ENCODE data around the gene SNAPC4.

The SNAPC4 gene, protein sequence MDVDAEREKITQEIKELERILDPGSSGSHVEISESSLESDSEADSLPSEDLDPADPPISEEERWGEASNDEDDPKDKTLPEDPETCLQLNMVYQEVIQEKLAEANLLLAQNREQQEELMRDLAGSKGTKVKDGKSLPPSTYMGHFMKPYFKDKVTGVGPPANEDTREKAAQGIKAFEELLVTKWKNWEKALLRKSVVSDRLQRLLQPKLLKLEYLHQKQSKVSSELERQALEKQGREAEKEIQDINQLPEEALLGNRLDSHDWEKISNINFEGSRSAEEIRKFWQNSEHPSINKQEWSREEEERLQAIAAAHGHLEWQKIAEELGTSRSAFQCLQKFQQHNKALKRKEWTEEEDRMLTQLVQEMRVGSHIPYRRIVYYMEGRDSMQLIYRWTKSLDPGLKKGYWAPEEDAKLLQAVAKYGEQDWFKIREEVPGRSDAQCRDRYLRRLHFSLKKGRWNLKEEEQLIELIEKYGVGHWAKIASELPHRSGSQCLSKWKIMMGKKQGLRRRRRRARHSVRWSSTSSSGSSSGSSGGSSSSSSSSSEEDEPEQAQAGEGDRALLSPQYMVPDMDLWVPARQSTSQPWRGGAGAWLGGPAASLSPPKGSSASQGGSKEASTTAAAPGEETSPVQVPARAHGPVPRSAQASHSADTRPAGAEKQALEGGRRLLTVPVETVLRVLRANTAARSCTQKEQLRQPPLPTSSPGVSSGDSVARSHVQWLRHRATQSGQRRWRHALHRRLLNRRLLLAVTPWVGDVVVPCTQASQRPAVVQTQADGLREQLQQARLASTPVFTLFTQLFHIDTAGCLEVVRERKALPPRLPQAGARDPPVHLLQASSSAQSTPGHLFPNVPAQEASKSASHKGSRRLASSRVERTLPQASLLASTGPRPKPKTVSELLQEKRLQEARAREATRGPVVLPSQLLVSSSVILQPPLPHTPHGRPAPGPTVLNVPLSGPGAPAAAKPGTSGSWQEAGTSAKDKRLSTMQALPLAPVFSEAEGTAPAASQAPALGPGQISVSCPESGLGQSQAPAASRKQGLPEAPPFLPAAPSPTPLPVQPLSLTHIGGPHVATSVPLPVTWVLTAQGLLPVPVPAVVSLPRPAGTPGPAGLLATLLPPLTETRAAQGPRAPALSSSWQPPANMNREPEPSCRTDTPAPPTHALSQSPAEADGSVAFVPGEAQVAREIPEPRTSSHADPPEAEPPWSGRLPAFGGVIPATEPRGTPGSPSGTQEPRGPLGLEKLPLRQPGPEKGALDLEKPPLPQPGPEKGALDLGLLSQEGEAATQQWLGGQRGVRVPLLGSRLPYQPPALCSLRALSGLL (N-terminal part only)

DNA sequence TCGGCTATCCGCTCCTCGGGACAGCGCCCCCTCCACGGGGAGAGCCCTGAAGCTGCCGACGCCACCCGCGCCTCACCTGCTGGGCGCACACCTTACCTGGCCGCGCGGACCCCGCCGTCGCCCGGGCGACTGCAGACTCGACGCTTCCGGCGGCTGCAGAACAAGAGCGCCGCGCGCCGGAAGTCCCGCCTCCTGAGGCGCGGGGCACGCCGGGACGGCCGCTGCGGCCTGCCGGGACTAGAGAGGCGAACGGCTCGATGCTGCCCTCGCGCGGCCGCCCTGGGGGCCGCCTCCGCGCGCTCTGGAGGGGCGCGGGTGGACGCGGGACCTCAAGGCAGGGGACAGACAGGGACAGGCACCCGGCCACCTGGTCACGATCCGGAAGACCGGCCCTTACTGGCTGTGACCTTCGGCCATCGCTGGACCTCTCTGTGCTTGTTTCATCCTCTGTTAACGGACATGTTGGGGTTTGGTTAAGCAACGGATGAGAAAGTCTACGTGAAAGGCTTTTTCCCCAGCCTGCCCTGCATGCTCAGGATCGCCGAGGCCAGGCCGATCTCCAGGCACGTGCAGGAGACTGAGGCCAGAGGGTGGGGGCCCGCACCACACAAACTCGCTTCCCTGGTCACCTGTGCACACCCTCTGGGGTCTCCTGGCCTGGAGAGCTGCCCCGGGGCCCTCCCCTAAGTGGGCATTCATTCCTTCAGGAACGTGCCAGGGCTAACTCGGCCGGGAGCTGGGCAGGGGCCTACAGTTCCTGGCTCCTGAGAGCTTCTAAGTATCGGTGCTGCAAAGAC lies at the start of gene SNAPC4:
Gene SNAPC4 (minus strand): TSS at position 133 of the 797 bp plus-strand sequence. CDS start 1,742 bp downstream, outside the sequence.
- peak; percentile 79 for DNase-seq (ENCODE audit: low read depth)

DNA sequence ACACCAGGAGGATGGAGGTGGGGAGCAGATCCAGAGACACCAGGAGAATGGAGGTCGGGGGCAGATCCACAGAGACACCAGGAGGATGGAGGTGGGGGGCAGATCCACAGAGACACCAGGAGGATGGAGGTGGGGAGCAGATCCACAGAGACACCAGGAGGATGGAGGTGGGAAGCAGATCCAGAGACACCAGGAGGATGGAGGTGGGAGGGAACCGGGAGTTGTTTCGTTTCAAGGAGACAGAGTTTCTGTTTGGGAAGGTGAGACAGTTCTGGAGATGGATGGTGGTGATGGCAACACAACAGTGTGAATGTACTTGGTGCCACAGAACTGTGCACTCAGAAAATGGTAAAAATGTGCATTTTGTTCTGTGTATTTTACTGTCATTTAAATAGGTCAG lies 48.7 kb upstream of the SNAPC4 start:
- DNase-seq (ENCODE audit: low read depth), result no peak

DNA sequence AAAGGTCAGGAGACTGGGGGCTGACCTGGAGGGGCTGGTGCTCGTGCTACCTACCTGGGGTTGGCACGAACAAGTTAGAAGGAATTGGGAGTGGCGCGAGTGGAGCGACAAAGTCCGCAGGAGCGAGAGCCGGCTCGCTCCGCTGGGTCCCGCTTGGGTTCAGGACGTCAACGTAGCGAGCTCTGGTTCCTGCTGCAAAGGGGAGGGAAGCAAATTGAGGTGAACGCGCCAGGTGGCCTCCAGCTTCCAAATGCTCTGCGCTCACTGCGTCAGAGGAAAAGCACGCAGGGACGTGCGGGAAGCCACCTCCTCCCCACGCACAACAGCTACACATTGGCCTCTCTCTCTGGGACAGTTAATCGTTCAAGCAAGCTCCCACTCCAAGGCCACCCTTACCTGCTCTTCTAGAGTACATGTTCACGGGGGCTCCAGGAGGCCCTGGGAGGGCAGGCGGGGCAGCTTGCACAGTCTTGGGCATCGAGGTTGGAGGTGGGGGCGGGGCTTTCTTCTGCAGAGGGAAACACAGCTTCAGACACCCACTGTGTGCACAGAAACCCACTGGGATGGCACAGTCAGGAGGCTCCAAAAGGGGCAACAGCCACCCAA lies 47.3 kb upstream of the SNAPC4 start:
- no peak for DNase-seq (ENCODE audit: low read depth)

DNA sequence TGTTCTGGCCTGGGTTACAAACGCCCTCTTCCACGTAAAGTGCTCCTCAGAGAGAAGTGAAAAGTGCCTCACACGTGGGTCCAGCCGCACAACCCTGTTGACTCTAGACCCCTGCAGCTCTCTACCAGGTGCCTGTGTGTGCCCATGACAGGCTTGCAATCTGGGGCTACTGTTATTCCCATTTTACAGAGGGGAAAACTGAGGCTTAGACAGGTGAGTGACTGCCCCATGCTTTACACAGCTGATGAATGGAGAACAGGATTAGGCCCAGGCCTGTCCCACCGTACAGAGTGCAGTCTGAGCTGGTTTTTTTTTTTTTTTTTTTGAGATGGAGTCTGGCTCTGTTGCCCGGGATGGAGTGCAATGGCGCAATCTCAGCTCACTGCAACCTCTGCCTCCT lies 45.8 kb upstream of the SNAPC4 start:
- DNase-seq (ENCODE audit: low read depth), result no peak

DNA sequence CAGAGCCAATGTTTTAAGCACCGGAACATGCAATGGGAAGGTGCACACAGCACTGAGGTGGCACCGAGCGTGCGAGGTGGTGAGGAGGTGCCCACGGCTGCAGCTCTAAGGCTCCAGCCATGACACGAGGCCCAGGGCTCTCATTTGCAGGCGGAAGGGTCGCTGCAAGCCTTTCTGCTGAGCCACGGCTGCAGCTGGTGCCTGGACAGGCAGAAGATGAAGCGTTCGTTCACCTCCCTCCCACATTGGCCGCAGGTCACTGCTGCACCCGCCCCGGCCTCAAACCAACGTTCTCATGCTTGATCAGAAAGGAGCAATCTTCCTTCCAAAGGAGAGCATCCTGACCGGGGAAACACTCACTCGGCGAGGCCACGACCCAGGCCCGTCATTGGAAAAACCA lies 44.1 kb upstream of the SNAPC4 start:
- DNase-seq (ENCODE audit: low read depth), result no peak

DNA sequence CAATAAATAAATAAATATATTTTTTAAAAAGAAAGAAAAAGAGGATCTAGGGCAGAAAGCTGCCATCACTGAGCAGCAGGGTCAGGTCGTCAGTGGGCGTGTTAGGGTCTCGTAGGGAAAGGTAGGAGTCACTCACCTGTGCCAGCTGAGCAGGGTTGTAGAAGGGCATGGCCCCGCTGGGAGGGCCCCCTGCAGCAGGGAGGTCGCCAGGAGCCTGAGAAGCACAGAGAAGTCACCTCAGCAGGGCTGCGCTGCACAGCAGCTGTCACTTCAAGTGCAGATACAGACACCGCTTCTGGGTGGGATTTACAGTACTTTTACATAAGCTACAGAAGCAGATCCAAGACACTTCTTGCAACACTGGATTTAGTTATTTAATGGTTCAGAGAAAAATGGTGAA lies 43.7 kb upstream of the SNAPC4 start:
- DNase-seq (ENCODE audit: low read depth), result no peak

DNA sequence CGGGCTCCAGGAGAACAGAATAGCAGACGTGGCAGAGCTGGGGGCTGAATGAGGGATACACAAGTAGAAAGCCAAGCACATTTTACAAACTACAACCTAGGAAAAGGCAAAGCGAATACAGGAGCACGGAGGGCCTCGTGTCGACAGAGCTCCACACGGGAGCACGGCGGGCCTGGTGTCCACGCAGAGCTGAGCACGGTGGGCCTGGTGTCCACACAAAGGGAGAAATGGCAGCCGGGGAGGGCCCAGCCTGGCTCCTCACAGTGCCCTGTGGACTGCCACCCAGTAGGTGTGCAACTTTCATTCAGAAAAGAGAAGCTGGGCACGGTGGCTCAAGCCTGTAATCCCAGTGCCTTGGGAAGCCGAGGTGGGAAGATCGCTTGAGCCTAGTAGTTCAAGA lies 43.1 kb upstream of the SNAPC4 start:
- no peak for DNase-seq (ENCODE audit: low read depth)

DNA sequence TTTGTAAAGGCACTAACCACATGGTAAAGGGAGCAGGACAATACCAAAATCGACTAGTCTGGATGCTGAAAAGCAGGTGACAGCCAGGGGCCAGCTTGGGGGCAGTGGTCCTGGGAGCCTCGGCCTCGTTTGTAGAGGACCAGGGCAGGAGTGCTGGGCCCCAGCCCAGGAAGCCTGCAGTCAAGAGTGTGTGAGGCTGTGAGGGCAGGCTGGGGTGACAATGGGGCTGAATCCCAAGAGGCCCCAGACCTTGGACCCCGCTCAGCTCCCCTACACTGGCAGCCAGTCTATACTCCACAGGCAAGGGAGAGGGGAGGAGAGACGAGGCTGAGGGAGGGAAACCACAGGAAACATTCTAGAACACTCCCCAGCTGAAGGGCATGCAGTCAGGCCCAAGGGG lies 42.3 kb upstream of the SNAPC4 start:
- DNase-seq (ENCODE audit: low read depth), result no peak

DNA sequence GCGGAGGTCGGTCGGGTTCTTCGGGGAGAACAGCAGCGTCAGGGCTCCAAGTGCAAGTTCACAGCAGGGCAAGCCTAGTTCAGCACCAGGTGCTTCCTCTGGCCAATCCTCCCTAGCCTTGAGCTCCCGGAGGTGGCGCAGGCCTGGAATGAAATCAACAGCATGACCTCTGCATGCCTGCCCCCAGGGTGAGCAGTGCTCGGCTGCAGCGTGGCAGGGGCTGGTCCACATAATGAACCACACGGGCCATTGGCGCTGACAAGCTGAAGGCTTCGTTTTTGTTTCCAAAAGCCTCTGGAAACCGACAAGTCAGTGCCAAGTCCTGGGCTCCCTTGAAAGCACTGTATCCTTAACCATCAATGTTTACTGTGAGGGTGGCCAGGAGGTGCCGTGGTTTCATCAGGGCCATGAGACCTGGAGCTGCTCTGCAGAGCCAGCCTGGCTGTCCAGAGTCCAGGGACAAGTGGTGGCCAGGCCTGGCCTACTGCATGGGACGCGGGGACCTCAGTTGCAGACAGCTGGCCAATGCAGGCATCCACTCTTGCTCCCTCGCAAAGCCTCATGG lies 41.8 kb upstream of the SNAPC4 start:
- no peak for DNase-seq (ENCODE audit: low read depth)

DNA sequence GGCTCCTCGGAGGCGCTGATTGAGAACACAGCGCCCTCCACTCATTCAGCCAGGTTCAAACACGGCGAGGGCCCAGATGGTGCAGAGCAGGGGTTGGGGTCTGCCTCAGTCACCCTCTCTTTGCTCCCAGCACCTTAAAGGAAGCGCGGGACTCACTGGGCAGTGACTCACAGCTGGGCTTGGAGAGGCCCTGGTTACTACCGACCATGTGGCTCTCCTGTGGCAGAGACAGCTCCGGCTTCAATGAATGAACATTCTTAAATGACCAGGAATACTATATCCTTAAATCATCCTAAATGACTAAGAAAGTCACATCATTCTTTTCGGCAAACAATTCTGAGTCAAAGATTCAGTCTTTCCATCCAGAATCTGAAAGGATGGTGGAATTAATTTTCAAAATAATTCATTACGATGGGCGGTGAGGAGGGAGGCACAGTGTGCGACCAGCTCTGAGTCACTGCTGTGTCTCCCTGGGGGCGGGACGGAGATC lies 41.3 kb upstream of the SNAPC4 start:
- DNase-seq (ENCODE audit: low read depth), result no peak

DNA sequence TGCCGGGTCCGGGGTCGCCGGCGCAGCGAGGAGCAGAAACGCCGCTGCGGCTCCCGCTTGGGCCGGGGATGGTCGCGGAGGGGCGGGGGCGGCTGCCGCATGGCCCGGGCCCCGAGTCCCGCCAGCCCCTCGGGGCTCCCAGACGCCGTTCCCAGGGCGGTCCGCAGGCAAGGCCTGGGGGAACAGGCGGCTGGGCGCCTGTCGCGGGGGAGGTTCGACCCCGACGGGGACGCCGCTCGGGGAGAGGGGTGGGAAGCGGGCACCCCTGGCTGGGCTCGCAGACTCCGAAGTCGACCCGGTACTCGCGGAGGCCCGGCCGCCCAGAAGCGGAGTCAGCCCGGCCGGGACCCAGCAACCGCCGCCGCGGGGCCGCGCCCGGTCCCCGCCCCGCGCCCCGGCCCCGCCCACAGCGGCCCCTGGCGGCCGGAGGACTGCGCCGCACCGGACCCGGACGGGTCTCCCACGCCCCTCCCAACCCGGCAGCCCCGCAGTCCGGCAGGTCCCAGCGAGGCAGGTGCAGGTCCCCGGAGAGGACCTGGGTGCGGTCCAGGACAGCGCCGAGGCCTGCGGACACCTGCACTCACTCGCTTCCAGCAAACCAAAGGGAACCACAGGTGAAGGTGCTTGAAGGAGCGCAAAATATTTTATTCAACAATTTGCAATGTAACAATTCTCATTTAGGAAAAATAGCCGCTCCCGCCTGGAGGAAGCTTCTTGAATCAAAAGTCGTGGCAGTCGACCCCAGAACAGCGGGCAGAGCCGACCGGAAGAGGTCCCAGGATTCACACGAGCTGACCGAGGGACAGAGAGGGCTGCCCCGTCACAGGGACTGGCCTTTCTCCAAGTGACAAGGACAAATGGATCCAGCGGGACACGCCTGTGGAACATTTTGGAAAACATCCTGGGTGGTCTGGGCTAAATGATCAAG lies 39.8 kb upstream of the SNAPC4 start, which contains the start of gene INPP5E:
Gene INPP5E (minus strand): TSS at position 365 of the 928 bp plus-strand sequence. CDS start 426 bp downstream, outside the sequence.
- DNase-seq (ENCODE audit: low read depth), result peak; percentile 78

DNA sequence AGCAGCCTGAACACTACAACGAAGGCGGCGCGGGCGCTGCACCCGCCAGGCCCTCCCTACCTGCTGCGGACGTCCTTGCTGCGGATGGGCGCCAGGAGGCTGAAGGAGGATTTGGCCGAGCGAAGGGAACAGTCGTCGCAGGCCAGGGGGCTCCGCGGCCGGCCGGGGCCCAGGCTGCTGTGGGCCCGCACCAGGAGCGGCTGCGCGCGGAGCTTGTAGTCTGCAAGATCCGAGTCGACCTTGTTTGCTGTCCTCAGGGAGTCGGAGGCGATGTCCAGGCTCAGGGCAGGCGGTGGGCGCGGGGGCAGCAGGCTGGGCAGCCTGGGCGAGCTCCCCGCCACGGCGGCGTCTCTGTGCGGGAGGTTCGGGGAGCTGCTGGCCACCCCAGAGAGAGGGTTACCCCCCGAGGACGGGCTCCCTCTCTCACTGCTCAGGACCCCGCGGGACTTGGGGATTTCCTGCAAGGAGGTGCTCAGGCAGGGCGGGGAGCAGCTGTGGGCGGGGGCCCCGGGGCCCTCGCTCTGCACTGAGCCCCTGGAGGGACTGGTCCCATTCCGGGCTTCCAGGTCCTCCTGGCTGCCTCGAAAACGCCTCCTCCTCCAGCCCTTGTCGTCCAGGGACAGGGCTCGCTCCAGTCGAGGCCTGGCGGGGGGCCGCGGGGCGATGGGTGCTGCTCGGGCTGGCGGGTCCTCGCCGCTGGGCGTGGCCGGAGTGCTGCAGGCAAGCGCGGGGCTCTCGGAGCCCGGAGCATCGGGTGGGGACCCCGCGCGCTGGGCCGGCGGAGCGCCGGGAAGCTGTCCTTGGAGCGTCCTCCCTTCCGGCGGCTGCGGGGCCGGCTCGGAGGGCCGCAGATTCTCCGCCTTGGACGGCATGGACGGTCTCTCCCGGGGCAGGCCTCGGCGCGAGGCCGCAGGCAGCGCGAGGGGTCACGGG lies 38.8 kb upstream of the SNAPC4 start:
- peak; percentile 51 for DNase-seq (ENCODE audit: low read depth)

DNA sequence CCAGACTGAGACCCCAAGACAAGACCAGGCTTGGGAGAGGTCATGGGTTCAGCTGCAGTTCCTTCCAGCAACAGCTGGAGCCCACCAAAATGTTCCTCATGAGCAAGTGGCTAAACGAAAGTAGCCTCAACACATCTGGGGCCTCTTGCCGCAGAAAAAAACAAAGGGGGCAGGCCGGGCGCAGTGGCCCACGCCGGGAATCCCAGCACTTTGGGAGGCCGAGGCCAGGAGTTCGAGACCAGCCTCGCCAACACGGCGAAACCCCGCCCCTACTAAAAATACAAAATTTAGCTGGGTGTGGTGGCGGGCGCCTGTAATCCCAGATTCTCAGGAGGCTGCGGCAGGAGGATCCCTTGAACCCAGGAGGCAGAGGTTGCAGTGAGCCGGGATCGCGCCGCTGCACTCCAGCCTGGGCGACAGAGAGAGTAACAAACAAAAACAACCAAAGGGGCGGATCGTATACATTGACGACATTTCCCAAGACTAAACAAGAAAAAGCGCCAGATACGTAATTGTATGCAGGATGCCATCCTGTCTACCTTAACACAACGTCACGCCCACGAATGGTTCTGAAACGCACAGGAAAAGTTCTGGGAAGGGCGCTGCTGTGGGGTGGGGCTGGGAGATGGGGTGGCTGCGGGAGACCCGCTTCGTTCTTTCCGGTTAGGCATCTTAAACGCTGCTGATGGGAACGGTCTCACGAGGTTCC lies 38.0 kb upstream of the SNAPC4 start:
- DNase-seq (ENCODE audit: low read depth), result no peak

DNA sequence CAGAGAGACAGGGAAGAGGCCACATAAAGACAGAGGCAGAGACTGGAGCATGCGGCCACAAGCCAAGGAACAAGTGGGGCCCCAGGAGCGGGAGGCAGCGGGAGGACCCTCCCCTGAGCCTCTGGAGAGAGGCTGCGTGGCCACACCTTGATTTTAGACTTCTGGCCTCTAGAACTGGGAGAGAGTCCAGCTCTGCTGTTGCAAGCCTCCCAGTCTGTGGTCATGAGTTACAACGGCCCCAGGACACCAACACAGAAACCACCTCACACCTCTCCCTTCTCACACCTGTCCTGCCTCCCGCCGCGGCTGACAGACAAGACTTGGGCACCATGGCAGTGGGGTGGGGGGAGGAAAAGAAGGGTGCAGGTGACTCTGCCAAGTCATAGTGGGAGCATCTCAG lies 37.5 kb upstream of the SNAPC4 start:
- DNase-seq (ENCODE audit: low read depth), result no peak

DNA sequence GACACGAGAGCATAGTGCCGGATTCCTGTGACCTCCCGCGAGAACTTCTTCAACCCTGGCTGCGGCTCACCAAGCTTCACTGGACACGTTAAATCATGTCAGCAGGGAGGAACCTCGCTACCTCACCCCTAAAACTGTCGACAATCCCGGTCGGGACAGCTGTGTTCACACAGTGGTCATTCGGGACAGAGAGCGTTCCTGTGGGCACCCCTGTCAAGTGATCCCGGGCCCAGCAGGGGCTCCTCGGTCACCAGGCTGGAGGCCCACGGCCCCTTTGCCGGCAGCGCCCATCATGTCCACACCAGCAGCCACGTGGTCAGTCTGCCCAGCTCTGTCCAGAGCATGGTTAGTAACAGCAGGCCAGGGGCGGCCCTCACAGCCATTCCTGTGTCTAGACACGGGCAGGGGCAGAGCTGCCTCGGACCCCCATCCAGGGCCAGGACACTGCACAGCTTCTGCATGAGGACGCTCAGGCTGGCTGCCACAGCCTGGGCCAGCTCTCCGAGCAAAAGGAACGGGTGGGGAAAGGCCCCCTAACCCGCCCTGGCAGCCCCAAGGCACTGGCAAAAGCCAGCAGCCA lies 36.2 kb upstream of the SNAPC4 start:
- DNase-seq (ENCODE audit: low read depth), result no peak

DNA sequence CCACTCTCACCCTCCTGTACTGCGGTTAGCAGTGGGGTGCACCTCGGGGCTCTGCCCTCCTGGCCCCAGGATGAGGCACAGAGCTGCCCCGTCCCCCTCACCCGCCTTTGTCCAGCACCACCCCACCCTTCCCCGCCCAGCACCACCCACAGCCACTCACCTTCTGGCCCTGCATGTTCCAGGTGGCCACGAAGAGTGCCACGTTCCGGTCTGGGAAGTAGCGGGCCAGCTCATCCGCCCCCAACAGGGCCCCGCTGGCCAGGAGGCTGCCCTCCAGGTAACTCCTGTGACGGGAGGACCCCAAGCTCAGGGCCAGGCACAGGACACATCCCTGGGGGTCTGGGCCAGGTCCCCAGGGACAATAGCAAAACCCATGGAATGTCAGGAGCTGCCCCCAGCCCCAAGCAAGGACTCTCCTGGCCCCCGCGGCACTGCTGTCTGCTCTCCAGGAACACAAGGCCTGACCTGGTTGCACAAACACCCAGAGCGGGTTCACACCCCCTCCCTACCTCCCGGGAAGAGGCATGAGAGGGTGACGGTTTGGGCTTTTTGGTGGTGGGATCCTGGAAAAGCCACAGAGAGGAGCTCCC lies 34.7 kb upstream of the SNAPC4 start:
- no peak for DNase-seq (ENCODE audit: low read depth)

All from activated T-cell treated with anti-CD3 and anti-CD28 coated beads for 24 hours (primary cell).